NT2/D1 (cell line): Measurements from ENCODE around the gene DLK1.

ENCODE experiments used
- DNase-seq: peaks from one replicate; pipeline ENCODE4 v3.0.0-alpha.2; 2011; ENCODE audit warnings: low read depth, low spot score
- H3K27me3 ChIP-seq: 2 replicates; pipeline ENCODE4 v1.6.0; 2011; ENCODE audit warnings: mild to moderate bottlenecking; ENCODE audit not compliant: insufficient read length, insufficient read depth
- H3K36me3 ChIP-seq: 2 replicates; pipeline ENCODE4 v1.6.1; 2011; ENCODE audit warnings: mild to moderate bottlenecking, low read length, mixed read lengths; ENCODE audit not compliant: insufficient read depth, insufficient read length
- H3K4me1 ChIP-seq: 2 replicates; pipeline ENCODE4 v1.5.1; 2011; ENCODE audit not compliant: insufficient read depth, insufficient read length
- H3K4me3 ChIP-seq: 2 replicates; pipeline ENCODE4 v1.5.1; 2011; ENCODE audit warnings: low read depth; ENCODE audit not compliant: insufficient read length
- H3K9ac ChIP-seq: 2 replicates; pipeline ENCODE4 v1.6.0; 2011; ENCODE audit warnings: low read depth; ENCODE audit not compliant: insufficient read length
- H3K9me3 ChIP-seq: 2 replicates; pipeline ENCODE4 v1.5.1; 2011; ENCODE audit warnings: mild to moderate bottlenecking, low read length; ENCODE audit not compliant: insufficient read depth
- SUZ12 ChIP-seq: IDR thresholded peaks from 2 replicates; pipeline ENCODE4 v1.6.1; 2011; ENCODE audit not compliant: insufficient read length, insufficient read depth; ENCODE audit errors: extremely low read depth
- YY1 ChIP-seq: IDR thresholded peaks from 2 replicates; pipeline ENCODE4 v1.6.1; 2011; ENCODE audit not compliant: insufficient read length, insufficient read depth
- ZNF274 ChIP-seq: IDR thresholded peaks from 2 replicates; pipeline ENCODE4 v1.6.1; 2011; ENCODE audit warnings: mild to moderate bottlenecking, low read depth, low read length

DLK1 gene

DNA sequence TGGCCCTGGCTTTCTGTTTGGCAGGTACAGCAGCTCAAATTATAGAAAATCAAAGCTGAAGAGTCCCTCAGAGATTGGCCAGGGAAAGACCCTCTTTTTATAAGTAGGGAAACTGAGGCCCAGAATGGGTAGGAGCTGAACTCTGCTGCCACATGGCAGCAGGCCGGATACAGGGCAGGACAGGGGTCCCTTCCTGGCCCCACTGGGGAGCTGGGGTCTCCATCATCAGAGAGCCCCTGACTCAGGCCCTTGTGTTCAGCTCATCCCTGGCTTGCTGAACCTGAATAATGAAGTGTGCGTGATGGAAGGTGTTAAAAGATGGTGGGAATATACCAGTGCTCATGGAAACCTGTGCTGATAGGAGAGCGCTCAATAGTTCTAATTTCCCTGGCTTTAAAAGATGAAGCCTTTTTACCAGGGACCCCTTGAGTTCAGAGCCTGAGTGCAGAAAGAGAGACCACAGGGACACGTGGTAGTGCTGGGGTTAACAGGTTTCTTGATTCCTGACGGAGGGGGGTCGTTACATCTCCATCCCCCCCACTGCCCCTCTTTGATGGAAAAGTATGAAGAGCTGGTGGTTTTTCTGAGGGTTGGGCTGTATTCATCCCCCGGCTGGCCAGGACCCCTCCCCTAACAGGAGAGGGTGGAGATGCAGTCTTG lies 4.4 kb downstream of the DLK1 start:
- no peaks in the 10 kb centered on the region for H3K9me3 ChIP-seq
- DNase-seq = no peak
- no peak overlapping the region for H3K9ac ChIP-seq
- peaks cover 19% of the 10 kb centered on the region for H3K27me3 ChIP-seq
- no peaks in the 10 kb centered on the region for H3K36me3 ChIP-seq
- no peak overlapping the region for H3K4me3 ChIP-seq
- peaks cover 14% of the 10 kb centered on the region for H3K4me1 ChIP-seq
- no peak for TF ChIP-seq YY1
- TF ChIP-seq SUZ12 = no peak
- no peak for TF ChIP-seq ZNF274

DNA sequence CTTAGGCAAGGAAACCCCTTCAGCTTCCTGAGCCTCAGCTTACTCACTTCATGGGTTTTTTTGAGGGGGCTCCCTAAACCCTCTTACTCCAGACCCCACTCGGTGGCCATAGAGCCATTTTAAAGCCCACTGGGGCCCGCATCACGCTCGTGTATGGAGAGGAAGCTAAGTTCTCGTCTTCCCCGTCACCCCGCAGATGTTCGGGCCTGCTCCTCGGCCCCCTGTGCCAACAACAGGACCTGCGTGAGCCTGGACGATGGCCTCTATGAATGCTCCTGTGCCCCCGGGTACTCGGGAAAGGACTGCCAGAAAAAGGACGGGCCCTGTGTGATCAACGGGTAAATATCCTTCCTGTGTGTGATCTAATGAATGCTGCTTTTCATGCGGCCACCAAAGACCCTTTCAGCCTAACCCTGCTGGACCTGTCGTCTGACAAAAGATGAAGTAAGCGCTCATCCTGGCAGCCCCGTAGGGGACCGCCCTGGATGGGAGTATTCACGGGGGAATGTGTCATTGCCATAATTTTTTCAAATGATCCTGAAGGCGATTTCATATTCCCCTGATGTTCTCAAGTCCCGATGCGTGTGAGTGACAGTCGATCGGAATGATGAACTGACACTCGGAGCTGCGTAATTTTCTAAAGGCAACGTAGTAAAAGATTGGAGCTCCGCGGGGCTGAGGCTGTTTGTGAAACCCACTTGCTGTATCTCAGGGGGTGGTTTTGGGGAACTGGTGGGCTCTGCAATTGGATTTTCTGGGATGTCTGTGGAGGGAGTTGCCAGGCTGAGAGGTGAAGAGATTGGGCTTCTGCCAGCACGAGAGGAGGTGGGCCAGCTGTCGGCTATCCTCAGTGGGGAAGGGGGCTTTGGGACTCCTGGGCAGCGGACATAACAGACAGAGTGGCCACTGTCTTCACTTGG lies 5.4 kb downstream of the DLK1 start:
- H3K9me3 ChIP-seq = no peaks in the 10 kb centered on the region
- H3K4me3 ChIP-seq = no peak overlapping the region
- H3K36me3 ChIP-seq = no peaks in the 10 kb centered on the region
- H3K4me1 ChIP-seq = peaks cover 14% of the 10 kb centered on the region
- H3K27me3 ChIP-seq = peaks cover 11% of the 10 kb centered on the region
- DNase-seq = no peak
- H3K9ac ChIP-seq = no peak overlapping the region
- TF ChIP-seq SUZ12 = no peak
- TF ChIP-seq YY1 = no peak
- TF ChIP-seq ZNF274 = no peak

DNA sequence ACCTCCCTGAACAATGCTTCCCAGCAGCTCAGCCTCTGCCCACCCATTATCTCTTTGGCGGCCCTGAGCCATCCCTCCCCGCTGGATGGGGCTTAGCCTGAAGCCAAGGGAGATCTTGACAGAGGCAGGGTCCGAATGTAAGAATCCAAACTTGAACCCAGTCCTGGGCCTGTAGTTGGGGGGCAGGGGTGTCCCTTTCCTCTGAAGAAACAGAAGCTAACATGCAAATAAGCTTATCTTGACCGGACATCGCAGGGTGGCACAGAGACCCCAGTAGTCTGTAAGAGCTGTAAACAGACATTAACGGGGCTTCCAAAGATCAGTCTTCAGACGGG lies 6.0 kb downstream of the DLK1 start:
- Histone ChIP-seq H3K36me3 (no peaks in the 10 kb centered on the region), H3K27me3 (peaks cover 5% of the 10 kb centered on the region)
- DNase-seq = no peak

DNA sequence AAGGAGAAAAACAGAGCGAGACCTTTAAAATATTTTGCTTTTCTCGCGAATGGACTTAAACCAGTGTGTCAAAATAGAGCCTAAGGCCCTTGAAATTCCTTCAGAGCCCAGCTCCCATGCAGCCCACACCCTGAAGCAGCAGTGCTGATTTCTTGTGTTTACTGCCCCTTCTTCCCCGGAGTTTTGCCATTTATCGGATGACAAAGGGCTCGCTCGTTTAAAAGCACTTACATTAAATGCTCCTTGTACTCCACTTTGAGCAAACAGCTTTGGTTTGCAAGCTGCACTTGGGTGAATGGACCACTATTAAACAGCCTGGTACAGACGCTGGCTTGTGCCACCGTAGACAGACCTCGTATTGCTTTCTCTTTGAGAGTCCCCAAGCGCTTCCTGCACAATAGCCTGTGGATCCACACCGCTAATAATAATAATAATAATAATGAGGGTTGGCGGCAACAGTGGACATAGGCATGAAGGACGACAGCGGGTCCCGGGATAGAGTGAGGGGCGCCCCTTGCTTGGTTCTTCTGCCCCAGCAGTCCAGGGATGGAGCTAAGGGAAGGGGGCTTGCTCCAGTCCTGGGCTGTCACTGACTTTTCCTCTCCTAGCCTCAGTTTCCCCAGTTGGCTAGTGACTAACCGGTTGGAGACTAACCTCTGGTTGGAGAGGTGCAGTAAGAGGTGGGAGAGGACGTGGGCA lies 6.6 kb downstream of the DLK1 start:
- TF ChIP-seq ZNF274 (no peak), YY1 (no peak), SUZ12 (no peak)
- peaks cover 11% of the 10 kb centered on the region for H3K4me1 ChIP-seq
- H3K4me3 ChIP-seq = no peak overlapping the region
- H3K36me3 ChIP-seq = no peaks in the 10 kb centered on the region
- H3K27me3 ChIP-seq = no peaks in the 10 kb centered on the region
- no peak overlapping the region for H3K9ac ChIP-seq
- H3K9me3 ChIP-seq = no peaks in the 10 kb centered on the region
- DNase-seq = no peak

More for the DNA sequence above, 6.0 kb downstream of the DLK1 start:
- H3K9ac ChIP-seq = no peak overlapping the region
- no peak for TF ChIP-seq ZNF274
- TF ChIP-seq SUZ12 = no peak
- no peak for TF ChIP-seq YY1
- H3K4me3 ChIP-seq = no peak overlapping the region
- peaks cover 14% of the 10 kb centered on the region for H3K4me1 ChIP-seq
- no peaks in the 10 kb centered on the region for H3K9me3 ChIP-seq

DNA sequence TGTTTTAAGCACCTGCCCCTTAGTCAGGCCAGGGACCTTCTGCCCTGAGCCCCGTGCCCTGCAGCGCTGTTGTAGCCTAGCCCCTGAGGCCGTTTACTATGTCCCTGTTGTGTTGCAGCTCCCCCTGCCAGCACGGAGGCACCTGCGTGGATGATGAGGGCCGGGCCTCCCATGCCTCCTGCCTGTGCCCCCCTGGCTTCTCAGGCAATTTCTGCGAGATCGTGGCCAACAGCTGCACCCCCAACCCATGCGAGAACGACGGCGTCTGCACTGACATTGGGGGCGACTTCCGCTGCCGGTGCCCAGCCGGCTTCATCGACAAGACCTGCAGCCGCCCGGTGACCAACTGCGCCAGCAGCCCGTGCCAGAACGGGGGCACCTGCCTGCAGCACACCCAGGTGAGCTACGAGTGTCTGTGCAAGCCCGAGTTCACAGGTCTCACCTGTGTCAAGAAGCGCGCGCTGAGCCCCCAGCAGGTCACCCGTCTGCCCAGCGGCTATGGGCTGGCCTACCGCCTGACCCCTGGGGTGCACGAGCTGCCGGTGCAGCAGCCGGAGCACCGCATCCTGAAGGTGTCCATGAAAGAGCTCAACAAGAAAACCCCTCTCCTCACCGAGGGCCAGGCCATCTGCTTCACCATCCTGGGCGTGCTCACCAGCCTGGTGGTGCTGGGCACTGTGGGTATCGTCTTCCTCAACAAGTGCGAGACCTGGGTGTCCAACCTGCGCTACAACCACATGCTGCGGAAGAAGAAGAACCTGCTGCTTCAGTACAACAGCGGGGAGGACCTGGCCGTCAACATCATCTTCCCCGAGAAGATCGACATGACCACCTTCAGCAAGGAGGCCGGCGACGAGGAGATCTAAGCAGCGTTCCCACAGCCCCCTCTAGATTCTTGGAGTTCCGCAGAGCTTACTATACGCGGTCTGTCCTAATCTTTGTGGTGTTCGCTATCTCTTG lies 7.6 kb downstream of the DLK1 start:
- peaks cover 11% of the 10 kb centered on the region for H3K4me1 ChIP-seq
- DNase-seq = no peak
- no peak overlapping the region for H3K9ac ChIP-seq
- no peak overlapping the region for H3K4me3 ChIP-seq
- no peaks in the 10 kb centered on the region for H3K36me3 ChIP-seq
- H3K9me3 ChIP-seq = no peaks in the 10 kb centered on the region
- H3K27me3 ChIP-seq = no peaks in the 10 kb centered on the region
- no peak for TF ChIP-seq ZNF274
- TF ChIP-seq YY1 = no peak
- TF ChIP-seq SUZ12 = no peak

DNA sequence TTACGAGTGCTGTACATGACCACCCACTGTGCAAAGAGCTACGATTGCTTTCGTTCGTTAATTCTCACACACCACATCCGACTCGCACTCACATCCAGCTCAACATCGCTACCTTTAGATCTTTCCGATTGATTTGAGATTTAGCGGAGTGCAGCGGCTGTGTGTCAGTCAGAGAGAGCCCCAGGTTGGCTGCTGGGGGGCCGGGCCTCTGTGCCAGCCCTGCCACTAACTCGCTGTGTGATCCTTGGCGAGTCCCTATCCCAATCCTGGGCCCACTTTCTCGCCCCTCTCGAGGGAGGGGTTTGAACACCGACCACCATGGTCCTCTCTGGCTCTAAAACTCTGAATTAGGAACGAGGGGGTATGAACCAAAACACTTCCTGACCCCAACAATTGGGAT lies 8.6 kb downstream of the DLK1 start:
- Histone ChIP-seq H3K27me3 (no peaks in the 10 kb centered on the region), H3K9me3 (no peaks in the 10 kb centered on the region), H3K9ac (no peak overlapping the region), H3K4me1 (peaks cover 9% of the 10 kb centered on the region), H3K4me3 (no peak overlapping the region), H3K36me3 (no peaks in the 10 kb centered on the region)
- TF ChIP-seq YY1 = no peak
- no peak for DNase-seq
